GM18861 (cell line): Measurements from ENCODE around the gene EXD3.
"Not testable (repeated sequence)": the region's sequence is repeated elsewhere in the genome, so short reads cannot be mapped to it uniquely, and the experiment has no call there.

ENCODE experiments used
- ATAC-seq: cut with Tn5 transposase; IDR thresholded peaks from one replicate; pipeline ENCODE4 v1.9.1; 2021; ENCODE audit not compliant: unreplicated experiment

EXD3 gene

DNA sequence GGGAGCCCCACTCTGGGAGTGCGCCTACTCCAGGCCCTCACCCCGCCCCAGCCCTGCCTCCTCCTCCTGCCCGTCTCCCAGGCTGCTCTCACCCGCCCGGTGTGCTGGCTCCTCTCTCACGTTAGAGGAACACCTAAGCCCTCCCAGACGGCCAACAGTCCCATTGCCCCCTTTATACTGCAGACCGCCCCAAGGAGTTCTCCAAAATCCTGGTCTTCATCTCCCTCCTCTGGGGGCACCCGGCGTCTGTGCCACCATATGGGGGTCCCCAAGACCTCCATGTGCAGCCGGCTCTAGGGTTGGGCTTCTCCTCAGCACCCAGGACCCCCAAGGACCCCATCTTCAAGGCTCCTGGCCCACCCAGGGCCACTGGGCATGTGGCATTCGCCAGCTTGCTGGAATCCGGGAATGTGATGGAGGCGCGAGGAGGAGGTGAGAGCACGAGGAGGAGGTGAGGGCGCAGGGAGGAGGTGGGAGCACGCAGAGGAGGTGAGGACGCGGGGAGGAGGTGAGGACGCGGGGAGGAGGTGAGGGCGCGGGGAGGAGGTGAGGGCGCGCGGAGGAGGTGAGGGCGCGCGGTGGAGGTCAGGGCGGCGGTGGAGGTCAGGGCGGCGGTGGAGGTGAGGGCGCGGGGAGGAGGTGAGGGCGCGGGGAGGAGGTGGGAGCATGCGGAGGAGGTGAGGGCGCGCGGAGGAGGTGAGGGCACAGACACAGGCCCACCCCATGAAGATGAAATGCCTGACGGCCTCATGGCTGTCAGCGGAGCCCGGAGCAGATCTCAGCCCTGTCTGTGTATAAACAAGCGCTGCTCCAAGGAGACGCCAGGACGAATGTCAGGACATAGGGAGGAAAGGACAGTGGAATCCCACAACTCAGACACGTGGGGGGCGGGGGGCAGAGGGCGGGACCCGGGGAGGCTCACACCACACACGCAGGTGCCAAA is 41.2 kb downstream of the EXD3 start:
- no peak for ATAC-seq

DNA sequence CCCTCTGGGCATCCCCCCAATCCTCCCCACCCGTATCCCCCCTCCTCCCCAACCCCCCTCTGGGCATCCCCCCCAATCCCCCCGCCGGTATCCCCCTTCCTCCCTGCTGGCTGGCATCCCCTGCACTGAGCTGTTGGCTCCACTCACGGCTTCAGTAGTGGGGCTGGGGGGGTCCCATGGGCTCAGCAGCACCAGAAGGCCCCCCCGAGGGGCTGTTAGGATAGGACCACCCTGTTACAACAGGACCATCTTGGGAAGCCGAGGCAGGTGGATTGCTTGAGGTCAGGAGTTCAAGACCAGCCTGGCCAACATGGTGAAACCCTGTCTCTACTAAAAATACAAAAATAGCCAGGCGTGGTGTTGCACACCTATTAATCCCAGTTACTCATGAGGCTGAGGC is 42.4 kb downstream of the EXD3 start:
- ATAC-seq, result no peak

DNA sequence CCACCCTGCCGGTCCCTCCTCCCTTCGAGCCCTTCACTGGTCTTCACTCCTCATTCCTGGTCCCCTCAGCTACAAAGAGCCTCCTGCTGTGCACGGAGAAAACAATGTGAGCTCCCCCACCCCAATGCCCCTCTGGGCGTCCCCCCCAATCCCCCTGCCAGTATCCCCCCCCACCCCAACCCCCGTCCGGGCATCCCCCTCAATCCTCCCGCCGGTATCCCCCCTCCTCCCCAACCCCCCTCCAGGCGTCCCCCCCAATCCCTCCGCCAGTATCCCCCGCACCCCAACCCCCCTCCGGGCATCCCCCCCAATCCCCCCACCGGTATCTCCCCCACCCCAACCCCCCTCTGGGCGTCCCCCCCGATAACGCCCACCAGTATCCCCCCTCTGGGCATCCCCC is 42.8 kb downstream of the EXD3 start:
- no peak for ATAC-seq

DNA sequence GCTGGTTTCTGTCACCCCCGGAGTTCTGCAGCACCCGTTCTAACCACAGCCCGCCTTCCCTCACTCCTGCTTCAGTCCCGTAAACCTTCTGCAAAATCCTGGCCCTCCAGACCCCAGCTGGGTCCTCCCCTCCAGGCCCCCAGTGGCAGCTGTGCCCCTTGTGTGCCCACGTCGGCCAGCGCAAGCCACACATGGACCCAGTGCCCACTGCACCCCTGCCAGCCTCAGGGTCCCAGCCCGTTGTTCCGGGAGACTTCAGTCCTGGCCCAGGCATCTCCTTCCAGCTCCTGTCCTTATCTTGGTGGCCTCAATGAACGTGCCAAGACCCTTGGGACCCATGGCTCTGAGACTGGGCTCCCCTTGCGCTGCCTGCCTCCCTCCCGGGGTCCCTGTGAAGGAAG is 43.2 kb downstream of the EXD3 start:
- no peak for ATAC-seq

DNA sequence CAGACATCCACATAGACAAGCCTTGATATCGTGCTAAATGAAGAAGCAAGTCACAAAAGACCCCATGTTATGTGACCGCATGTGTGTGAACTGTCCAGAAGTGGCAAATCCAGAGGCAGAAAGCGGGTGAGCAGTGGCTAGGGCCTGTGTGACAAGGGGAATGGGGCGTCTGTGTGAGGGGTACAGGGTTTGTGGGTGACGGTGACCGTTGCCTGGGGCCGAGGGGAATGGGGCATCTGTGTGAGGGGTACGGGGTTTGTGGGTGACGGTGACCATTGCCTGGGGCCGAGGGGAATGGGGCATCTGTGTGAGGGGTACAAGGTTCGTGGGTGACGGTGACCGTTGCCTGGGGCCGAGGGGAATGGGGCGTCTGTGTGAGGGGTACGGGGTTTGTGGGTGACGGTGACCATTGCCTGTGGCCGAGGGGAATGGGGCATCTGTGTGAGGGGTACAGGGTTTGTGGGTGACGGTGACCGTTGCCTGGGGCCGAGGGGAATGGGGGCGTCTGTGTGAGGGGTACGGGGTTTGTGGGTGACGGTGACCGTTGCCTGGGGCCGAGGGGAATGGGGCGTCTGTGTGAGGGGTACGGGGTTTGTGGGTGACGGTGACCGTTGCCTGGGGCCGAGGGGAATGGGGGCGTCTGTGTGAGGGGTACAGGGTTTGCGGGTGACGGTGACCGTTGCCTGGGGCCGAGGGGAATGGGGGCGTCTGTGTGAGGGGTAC is 44.1 kb downstream of the EXD3 start:
- ATAC-seq, result not testable (repeated sequence)

DNA sequence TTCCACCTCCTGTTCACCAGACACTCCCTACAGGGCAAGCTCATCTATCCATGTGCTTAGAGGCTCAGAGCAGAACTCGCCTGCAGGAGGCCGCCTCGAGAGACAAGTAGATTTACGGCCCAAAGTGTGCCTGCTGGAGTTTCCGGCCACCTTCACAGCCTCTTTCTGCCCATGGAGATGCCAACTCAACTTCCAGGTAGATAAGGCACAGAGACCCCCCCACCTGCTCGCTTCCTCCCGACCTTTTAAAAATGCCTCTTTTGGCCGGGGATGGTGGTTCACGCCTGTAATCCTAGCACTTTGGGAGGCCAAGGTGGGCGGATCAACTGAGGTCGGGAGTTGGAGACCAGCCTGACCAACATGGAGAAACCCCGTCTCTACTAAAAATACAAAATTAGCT is 46.6 kb downstream of the EXD3 start:
- ATAC-seq, result no peak

DNA sequence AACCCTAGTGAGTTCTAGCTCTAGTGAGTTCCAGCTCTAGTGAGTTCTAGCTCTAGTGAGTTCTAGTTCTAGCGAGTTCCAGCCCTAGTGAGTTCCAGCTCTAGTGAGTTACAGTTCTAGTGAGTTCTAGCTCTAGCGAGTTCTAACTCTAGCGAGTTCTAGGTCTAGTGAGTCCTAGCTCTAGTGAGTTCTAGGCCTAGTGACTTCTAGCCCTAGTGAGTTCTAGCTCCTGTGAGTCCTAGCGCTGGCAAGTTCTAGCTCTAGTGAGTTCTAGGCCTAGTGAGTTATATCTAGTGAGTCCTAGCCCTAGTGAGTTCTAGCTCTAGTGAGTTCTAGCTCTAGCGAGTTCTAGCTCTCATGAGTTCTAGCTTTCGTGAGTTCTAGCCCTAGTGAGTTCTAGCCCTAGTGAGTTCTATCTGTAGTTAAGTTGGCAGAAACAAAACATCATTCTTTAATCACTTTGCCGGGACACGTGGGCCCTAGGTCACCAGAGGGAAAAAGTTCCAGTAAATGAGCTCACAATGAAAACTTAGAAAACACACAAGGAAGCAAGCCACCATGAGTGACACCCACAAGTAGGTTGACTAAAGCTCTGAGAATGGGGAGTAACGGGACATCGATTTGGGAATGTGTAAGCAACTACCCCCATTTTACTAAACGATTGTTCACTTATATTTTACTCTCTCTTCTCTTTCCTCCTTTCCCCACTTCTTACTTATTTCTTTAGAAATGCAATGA is 47.5 kb downstream of the EXD3 start:
- no peak for ATAC-seq

DNA sequence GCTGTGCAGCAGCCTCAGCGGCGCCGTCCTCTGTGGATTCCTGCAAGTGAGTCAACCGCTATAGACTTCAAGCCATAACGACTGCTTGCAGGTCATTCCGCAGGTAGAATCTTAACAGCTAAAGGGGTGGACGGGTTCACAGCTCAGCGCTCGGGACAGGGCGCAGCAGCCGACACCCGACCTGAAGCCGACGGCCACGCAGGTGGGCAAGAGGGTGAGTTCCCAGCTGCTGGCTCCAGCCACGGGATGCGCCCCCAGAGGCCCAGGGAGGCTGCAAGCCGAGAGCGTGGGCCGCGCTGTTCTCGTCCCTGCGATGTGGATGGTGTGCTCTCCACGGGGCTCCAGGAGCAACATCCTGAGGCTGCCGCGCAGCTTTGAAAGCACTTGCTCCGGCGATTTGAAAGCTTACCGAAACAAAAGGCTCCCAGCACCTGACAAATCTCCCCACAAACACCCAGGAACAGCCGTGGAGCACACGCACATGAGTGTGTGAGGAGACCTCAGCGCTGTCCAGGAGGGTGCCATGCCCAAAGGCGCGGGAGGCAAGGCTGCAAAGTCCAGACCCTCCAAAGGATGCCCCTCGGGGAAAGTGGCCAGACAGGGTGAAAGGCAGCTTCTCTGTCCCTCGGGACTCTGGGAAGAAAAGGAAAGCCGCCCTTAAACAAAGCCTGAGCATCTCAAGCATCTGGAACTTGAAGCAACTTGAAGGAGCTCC is 48.7 kb downstream of the EXD3 start:
- ATAC-seq, result no peak

DNA sequence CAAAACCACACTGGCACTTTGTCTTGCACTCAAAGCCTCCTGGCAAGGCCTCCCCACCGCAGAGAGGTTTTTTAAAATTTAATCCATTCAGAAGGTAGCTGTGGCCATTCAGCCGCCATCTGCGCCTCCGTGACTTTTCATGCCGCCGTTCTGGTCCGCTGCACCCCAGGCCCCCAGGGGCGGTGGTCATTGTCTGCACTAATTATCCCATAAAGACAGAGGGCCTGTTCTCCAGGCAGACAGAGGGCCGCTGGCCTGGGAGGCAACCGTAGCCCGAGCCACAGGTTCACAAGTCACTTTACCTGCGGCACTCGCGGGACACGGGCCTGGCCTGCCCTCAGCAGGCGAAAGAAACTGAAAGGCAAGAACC is 49.4 kb downstream of the EXD3 start:
- ATAC-seq, result no peak

DNA sequence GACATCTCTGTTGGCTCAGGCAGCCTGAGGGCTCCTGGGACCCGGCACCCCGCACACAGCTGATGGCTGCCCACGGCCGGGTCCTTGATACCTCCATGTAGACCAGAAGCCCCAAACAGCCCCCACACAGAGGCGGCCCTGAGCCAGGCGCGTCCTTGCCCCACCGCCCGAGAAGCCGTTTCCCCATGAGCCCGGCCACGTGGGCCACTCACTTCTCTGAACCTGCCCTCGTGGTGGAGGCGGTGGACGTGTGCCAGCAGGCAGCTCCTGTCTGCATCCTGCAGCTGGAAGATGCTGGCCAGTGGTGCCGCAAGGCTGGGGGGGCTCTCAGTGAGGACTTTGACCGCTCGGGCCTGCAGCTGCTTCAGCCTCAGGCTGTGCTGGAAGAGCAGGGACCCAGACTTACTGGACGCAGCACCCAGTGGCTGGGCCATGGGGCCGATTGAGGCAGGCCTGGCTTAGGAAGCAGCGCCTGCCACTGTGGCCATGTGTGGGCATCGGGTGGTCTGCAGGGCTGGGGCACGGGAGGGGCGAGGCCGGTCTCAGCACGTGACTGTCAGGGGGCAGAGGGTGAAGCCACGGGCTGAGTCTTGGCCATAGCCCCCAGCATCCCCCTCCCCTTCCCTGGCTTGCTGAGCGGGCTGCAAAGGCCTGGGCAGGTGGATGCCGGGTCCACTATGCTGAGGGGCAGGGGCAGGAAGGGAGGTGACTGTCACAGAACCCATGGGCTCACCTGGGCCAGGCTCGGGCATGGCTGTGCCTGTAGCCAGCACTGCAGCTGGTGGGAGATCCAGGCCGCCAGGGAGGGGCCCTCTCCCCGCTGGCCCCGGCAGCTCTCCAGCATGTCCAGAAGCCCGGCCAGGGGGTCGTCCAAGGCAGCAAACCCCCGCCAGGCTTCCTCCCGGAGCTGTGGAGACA is 50.0 kb downstream of the EXD3 start:
- ATAC-seq, result no peak

DNA sequence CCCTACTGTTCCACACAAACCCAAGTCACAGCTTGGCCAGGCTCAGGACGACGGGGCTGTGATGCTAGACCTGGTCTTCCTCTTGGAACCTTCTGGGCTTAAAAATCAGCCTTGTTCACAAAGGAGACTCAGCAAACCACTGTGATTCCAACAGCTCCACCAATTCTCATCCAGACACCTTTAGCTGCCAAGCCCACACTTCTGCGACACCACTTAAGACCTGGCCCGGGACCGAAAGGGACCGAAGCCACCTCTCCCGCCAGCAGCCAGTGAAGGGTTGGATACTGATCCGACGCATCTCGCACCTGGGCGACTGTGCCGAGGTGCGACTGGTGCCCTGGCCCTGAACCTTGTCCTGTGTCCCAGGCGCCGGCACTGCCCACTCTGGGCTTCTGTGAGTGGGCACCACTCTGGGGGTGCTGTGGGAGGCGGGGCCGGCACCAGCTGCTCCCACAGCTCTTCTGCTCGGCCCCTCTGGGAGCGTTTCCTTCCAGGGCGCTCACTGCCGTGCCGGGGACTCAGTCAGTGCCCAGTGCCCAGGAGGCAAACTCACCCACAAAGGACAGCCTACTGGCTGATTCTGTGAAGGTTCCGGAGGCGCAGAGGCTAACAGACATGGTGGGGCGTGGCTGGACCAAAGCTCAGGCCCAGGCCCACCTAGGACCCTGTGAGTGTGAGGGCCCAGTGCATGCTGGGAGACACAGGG is 50.9 kb downstream of the EXD3 start:
- no peak for ATAC-seq

DNA sequence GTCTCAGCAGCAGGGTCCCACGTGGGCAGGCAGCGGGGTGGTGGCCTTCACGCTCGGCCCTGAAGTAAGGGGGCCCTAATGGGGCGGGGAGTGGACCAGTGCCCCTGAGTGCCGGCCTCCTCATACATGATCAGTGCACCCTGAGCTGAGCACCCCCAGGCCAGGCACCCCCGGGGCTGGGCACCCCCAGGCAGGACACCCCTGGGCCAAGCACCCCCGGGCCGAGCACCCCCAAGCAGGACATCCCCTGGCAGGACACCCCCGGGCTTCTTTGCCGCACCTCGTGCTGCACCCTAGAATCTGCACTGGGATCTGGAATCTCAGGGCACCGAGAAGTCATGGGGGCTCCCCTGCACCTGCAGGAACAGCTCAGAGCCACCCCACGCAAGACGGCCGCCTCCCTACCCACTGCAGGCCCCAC is 51.4 kb downstream of the EXD3 start:
- ATAC-seq, result no peak

DNA sequence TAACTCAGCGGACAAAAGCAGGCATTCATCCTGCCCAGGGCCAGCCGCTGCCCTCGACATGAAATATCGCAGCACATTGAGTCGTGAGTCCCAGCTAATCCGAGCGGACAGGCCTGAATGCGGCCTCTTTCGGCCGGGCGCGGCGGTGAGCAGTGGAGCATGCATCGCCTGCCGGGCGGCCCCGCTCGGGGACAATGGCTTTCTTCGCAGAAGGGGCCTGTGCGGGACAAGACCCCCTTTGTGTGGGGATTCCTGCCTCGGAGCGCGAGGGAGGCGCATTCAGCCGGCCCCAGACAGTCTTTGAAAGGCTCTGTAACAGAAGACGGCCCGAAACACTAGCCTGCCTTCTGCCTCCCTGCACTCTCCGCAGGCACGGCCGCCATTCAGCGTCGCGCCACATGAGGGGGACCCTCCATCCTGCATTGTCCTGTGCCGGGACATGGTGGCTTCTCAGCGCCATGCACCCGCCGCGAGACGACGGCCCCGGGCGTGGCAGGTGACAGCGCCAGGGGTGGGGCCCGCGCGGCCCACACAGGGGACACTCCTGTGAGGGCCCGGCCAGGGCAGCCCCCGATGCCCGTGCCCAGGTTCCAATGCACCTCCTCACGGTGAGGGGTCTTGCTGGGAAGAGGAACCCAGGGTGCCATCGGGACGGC is 52.0 kb downstream of the EXD3 start:
- no peak for ATAC-seq

DNA sequence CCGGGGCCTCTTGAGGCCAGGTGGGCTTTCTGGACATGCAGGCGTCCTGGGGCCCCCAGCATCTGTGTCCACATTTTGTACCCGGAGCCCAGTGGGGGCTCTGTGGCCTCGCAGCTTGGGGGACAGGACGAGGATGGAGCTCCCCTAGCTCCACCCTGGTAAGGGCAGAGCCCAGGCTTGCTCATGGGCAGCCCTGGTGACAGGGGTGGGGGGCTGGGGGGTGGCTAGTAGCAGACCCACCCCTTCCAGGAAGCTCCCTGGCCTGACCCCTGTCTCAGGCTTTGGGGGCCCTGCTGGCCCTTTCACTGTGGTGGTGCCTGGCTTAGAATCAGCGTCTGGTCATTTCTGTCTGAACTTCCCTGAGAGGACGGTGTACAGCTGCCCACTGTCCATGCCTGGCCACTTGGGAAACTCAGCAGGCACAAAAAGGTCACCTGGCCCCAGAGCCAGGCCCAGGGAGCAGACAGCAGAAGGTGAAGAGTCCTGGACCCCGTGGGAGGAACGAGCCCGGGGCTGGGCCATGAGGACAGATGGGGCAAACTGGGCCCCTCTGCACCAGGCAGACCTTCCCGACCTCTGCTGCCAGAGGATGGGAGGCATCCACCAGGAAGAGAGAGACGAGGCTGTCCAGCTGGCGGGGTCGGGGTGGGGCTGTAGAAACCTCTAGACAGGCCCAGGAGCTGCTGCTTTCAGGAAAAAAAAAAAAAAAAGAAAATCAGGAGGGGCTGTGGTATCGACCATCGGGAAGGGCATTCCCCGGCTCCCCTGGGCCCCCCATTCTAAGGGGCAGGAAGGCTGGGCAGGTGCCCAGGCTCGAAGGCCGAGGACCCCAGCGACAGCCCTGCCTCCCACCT is 52.8 kb downstream of the EXD3 start:
- ATAC-seq, result no peak

DNA sequence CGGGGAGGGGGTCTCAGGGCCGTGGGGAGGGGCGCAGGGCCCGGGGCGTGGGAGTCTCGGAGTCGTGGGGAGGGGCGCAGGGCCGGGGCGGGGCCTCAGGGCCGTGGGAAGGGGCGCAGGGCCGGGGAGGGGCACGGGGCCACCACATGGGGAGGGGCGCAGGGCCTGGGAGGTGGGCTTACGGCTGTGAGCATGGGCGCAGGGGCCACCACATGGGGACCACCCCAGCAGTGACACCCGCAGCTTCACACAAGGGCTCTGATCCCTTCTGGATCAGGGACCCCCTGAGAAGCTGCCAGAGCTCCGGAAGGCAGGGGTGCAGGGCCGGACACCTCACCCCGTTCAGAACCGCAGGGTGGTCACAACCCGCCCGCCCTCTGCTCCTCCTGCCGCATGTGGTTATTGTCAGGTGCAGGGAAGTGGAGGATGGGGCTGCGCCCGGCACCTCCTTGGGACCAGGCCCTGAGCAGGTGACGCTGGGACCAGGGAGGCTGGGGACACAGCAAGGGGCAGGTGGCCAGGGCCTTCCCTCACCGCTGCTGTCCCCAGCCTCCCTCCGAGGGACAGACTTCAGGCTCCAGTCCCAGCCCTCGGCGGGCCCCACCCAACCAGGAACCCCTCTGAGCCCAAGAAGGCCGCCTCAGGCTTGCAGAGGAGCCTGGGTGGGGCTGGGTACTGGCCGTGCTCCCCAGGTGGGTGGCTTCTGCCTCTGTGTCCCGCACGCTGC is 53.7 kb downstream of the EXD3 start:
- no peak for ATAC-seq

DNA sequence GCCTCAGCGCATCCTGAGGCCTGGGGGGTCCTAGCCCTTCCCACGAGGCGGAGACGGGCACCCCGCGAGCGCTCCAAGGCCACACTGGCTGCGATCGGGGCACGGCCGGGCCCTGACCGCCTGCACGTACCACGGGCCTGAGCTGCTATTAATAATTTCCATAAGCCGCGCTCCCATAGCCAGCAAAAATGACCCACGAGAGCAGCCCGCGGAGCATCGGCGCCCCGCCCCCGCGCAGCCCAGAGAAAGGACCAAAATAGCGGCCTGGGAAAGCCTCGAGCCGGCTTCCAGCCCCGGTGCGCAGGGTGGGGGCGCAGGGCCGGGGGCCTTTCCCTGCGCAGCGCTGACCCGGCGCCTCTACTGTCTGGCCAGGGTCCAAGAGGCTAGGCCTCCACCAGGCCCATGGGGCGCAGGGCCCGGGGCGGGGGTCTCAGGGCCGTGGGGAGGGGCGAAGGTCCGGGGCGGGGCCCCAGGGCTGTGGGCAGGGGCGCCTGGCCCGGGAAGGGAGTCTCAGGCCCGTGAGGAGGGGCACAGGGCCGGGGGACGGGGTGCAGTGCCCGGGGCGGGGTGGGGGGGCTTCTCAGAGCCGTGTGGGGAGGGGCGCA is 54.4 kb downstream of the EXD3 start:
- ATAC-seq, result no peak
